HG03064 (cell line): ENCODE results near the gene DDHD1.
"Not testable (repeated sequence)": the region's sequence is repeated elsewhere in the genome, so short reads cannot be mapped to it uniquely, and the experiment has no call there.

Source experiments
- ATAC-seq: cut with Tn5 transposase; IDR thresholded peaks from one replicate; pipeline ENCODE4 v1.9.1; 2021; ENCODE audit warnings: low read depth; ENCODE audit not compliant: unreplicated experiment

DDHD1 gene

GRCh38 chr14:53109105-53110041, 43.8 kb downstream of the DDHD1 start:
- ATAC-seq, result peak; percentile 82

- no peak for ATAC-seq
Measured at GRCh38 chr14:53108292-53109104, 44.6 kb downstream of the DDHD1 start.

GRCh38 chr14:53106768-53107167, 46.4 kb downstream of the DDHD1 start:
- no peak for ATAC-seq

GRCh38 chr14:53103636-53104340, 49.3 kb downstream of the DDHD1 start:
- ATAC-seq, result no peak

GRCh38 chr14:53093206-53093605, 59.9 kb downstream of the DDHD1 start:
- no peak for ATAC-seq

GRCh38 chr14:53090853-53091252, 62.3 kb downstream of the DDHD1 start:
- ATAC-seq, result no peak

- not testable (repeated sequence) for ATAC-seq
Measured at GRCh38 chr14:53084954-53085353, 68.2 kb downstream of the DDHD1 start.

- ATAC-seq, result no peak
Measured at GRCh38 chr14:53064475-53064874, 88.6 kb downstream of the DDHD1 start.

GRCh38 chr14:53062856-53063255, 90.3 kb downstream of the DDHD1 start:
- no peak for ATAC-seq

- no peak for ATAC-seq
Measured at GRCh38 chr14:53060046-53060445, 93.1 kb downstream of the DDHD1 start.

- no peak for ATAC-seq
Measured at GRCh38 chr14:53055003-53055402, 98.1 kb downstream of the DDHD1 start.

- ATAC-seq, result no peak
Measured at GRCh38 chr14:53054457-53054856, 98.7 kb downstream of the DDHD1 start.

GRCh38 chr14:53048631-53049030, 104.5 kb downstream of the DDHD1 start:
- ATAC-seq, result no peak

GRCh38 chr14:53047307-53048069, 105.6 kb downstream of the DDHD1 start:
- no peak for ATAC-seq

- ATAC-seq, result no peak
Measured at GRCh38 chr14:53044486-53044885, 108.6 kb downstream of the DDHD1 start.

- ATAC-seq, result no peak
Measured at GRCh38 chr14:53043027-53043581, 110.0 kb downstream of the DDHD1 start.

- no peak for ATAC-seq
Measured at GRCh38 chr14:53042480-53042879, 110.6 kb downstream of the DDHD1 start.

- no peak for ATAC-seq
Measured at GRCh38 chr14:53041067-53041466, 112.1 kb downstream of the DDHD1 start.

- no peak for ATAC-seq
Measured at GRCh38 chr14:53038629-53039028, 114.5 kb downstream of the DDHD1 start.

- no peak for ATAC-seq
Measured at GRCh38 chr14:53037016-53037415, 116.1 kb downstream of the DDHD1 start.
